HEK293 (cell line): ENCODE results near the gene KTN1.

ENCODE experiments used
- BCL11A ChIP-seq: fragments of 450-650 bp; formaldehyde crosslinking; IDR thresholded peaks from 2 replicates; pipeline ENCODE4 v1.5.1; 2016; ENCODE audit warnings: low read depth, missing biosample characterization, missing genetic modification characterization
- GLI4 ChIP-seq: fragments of 450-650 bp; formaldehyde crosslinking; IDR thresholded peaks from 2 replicates; pipeline ENCODE4 v1.5.1; 2016; ENCODE audit warnings: missing biosample characterization, missing genetic modification characterization
- IKZF3 ChIP-seq: fragments of 450-650 bp; IDR thresholded peaks from 2 replicates; pipeline ENCODE4 v1.5.0; 2018; ENCODE audit warnings: missing biosample characterization, mild to moderate bottlenecking, missing genetic modification characterization, moderate library complexity
- MZF1 ChIP-seq: fragments of 450-650 bp; formaldehyde crosslinking; IDR thresholded peaks from 2 replicates; pipeline ENCODE4 v1.5.1; 2017; ENCODE audit warnings: missing biosample characterization, missing genetic modification characterization, borderline replicate concordance
- PRDM1 ChIP-seq: fragments of 450-650 bp; formaldehyde crosslinking; IDR thresholded peaks from 2 replicates; pipeline ENCODE4; 2016; ENCODE audit warnings: missing biosample characterization, missing genetic modification characterization
- ZBTB11 ChIP-seq: fragments of 450-650 bp; formaldehyde crosslinking; conservative IDR thresholded peaks from 2 replicates; pipeline ENCODE4 v1.5.1; 2016; ENCODE audit warnings: low read depth, missing biosample characterization, missing genetic modification characterization
- ZBTB17 ChIP-seq: fragments of 450-650 bp; formaldehyde crosslinking; IDR thresholded peaks from 2 replicates; pipeline ENCODE4 v1.5.1; 2016; ENCODE audit warnings: missing biosample characterization, missing genetic modification characterization
- ZBTB8A ChIP-seq: fragments of 450-650 bp; formaldehyde crosslinking; IDR thresholded peaks from 2 replicates; pipeline ENCODE4 v1.5.1; 2016; ENCODE audit warnings: missing biosample characterization, missing genetic modification characterization
- ZFP69B ChIP-seq: fragments of 450-650 bp; formaldehyde crosslinking; IDR thresholded peaks from 2 replicates; pipeline ENCODE4 v1.5.1; 2016; ENCODE audit warnings: missing biosample characterization, missing genetic modification characterization
- ZIC2 ChIP-seq: fragments of 450-650 bp; formaldehyde crosslinking; IDR thresholded peaks from 2 replicates; pipeline ENCODE4 v1.5.1; 2016; ENCODE audit warnings: missing biosample characterization, missing genetic modification characterization
- ZNF211 ChIP-seq: fragments of 450-650 bp; formaldehyde crosslinking; IDR thresholded peaks from 2 replicates; pipeline ENCODE4 v1.5.1; 2016; ENCODE audit warnings: low read depth, missing biosample characterization, missing genetic modification characterization
- ZNF24 ChIP-seq: fragments of 450-650 bp; formaldehyde crosslinking; IDR thresholded peaks from 2 replicates; pipeline ENCODE4 v1.5.1; 2016; ENCODE audit warnings: missing biosample characterization, missing genetic modification characterization
- ZNF341 ChIP-seq: fragments of 450-650 bp; formaldehyde crosslinking; IDR thresholded peaks from 2 replicates; pipeline ENCODE4; 2016; ENCODE audit warnings: low read depth, missing biosample characterization, missing genetic modification characterization
- ZNF350 ChIP-seq: fragments of 450-650 bp; formaldehyde crosslinking; IDR thresholded peaks from 2 replicates; pipeline ENCODE4 v1.5.0; 2017; ENCODE audit warnings: missing biosample characterization, mild to moderate bottlenecking, missing genetic modification characterization
- ZNF391 ChIP-seq: fragments of 450-650 bp; formaldehyde crosslinking; IDR thresholded peaks from 2 replicates; pipeline ENCODE4 v1.5.1; 2016; ENCODE audit warnings: low read depth, missing biosample characterization, missing genetic modification characterization, borderline replicate concordance
- ZNF521 ChIP-seq: fragments of 450-650 bp; formaldehyde crosslinking; IDR thresholded peaks from 2 replicates; pipeline ENCODE4 v1.5.1; 2017; ENCODE audit warnings: missing biosample characterization, mild to moderate bottlenecking, missing genetic modification characterization
- ZNF529 ChIP-seq: fragments of 450-650 bp; formaldehyde crosslinking; IDR thresholded peaks from 2 replicates; pipeline ENCODE4 v1.5.1; 2017; ENCODE audit warnings: missing genetic modification characterization, missing biosample characterization; ENCODE audit not compliant: insufficient replicate concordance
- ZNF580 ChIP-seq: fragments of 450-650 bp; formaldehyde crosslinking; IDR thresholded peaks from 2 replicates; pipeline ENCODE4 v1.5.1; 2016; ENCODE audit warnings: missing biosample characterization, missing genetic modification characterization
- ZNF837 ChIP-seq: fragments of 450-650 bp; formaldehyde crosslinking; IDR thresholded peaks from 2 replicates; pipeline ENCODE4 v1.5.1; 2016; ENCODE audit warnings: missing biosample characterization, missing genetic modification characterization
- ZSCAN4 ChIP-seq: fragments of 450-650 bp; formaldehyde crosslinking; IDR thresholded peaks from 2 replicates; pipeline ENCODE4 v1.5.1; 2017; ENCODE audit warnings: missing biosample characterization, missing genetic modification characterization
- ZXDB ChIP-seq: fragments of 450-650 bp; formaldehyde crosslinking; IDR thresholded peaks from 2 replicates; pipeline ENCODE4 v1.5.1; 2016; ENCODE audit warnings: missing biosample characterization, missing genetic modification characterization
- TF ChIP-seq, protein P1 (sequence below): fragments of 450-650 bp; formaldehyde crosslinking; IDR thresholded peaks from 2 replicates; pipeline ENCODE4 v1.5.1; 2016; ENCODE audit warnings: missing biosample characterization, missing genetic modification characterization, borderline replicate concordance
- TF ChIP-seq, protein P2 (sequence below): fragments of 450-650 bp; formaldehyde crosslinking; IDR thresholded peaks from 2 replicates; pipeline ENCODE4 v1.5.1; 2016; ENCODE audit warnings: missing biosample characterization, missing genetic modification characterization
- TF ChIP-seq, protein P3 (sequence below): fragments of 450-650 bp; formaldehyde crosslinking; IDR thresholded peaks from 2 replicates; pipeline ENCODE4 v1.5.1; 2016; ENCODE audit warnings: missing biosample characterization, missing genetic modification characterization

KTN1 gene

DNA sequence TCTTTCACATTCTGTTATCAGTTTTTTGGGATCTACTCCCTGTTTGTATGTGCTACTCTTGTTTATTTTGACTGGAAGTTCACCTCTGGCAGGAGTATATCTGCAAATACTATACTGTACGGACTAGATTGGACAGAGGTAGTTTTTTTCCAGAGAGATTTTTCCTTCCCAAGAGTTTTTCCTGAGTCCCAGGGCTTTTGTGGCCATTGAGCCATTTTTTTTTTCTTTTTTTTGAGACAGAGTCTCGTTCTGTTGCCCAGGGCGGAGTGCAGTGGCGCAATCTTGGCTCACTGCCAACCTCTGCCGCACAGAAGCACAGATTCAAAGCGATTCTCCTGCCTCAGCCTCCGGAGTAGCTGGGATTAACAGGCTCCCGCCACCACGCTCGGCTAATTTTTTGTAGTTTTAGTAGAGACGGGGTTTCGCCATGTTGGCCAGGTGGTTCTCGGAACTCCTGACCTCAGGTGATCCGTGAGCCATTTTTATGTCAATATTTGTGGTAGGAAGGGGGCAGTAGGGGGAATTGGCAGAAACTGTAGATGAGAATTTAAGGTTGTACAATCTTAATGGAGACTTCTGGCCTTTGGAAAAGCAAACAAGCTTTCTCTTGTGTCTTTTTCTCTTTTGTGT lies 19.4 kb downstream of the KTN1 start (continued):
- TF ChIP-seq ZFP69B (tag by site-specific recombination), result peak; percentile 48; the same call in 1 of the 2 replicates
- TF ChIP-seq ZNF350 (tag by site-specific recombination), result no peak
- peak; percentile 66; the same call in 1 of the 2 replicates for TF ChIP-seq MZF1 (tag by site-specific recombination)
- no peak for TF ChIP-seq ZNF837
- TF ChIP-seq, protein P1, sequence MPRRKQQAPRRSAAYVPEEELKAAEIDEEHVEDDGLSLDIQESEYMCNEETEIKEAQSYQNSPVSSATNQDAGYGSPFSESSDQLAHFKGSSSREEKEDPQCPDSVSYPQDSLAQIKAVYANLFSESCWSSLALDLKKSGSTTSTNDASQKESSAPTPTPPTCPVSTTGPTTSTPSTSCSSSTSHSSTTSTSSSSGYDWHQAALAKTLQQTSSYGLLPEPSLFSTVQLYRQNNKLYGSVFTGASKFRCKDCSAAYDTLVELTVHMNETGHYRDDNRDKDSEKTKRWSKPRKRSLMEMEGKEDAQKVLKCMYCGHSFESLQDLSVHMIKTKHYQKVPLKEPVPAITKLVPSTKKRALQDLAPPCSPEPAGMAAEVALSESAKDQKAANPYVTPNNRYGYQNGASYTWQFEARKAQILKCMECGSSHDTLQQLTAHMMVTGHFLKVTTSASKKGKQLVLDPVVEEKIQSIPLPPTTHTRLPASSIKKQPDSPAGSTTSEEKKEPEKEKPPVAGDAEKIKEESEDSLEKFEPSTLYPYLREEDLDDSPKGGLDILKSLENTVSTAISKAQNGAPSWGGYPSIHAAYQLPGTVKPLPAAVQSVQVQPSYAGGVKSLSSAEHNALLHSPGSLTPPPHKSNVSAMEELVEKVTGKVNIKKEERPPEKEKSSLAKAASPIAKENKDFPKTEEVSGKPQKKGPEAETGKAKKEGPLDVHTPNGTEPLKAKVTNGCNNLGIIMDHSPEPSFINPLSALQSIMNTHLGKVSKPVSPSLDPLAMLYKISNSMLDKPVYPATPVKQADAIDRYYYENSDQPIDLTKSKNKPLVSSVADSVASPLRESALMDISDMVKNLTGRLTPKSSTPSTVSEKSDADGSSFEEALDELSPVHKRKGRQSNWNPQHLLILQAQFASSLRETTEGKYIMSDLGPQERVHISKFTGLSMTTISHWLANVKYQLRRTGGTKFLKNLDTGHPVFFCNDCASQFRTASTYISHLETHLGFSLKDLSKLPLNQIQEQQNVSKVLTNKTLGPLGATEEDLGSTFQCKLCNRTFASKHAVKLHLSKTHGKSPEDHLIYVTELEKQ (tag by site-specific recombination), result no peak
- no peak for TF ChIP-seq ZNF211 (tag by site-specific recombination)
- TF ChIP-seq ZNF24, result no peak
- peak; percentile 40; the same call in 1 of the 2 replicates for TF ChIP-seq ZBTB8A (tag by site-specific recombination)
- TF ChIP-seq, protein P2, sequence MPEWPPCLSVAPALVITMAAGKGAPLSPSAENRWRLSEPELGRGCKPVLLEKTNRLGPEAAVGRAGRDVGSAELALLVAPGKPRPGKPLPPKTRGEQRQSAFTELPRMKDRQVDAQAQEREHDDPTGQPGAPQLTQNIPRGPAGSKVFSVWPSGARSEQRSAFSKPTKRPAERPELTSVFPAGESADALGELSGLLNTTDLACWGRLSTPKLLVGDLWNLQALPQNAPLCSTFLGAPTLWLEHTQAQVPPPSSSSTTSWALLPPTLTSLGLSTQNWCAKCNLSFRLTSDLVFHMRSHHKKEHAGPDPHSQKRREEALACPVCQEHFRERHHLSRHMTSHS, result no peak
- TF ChIP-seq ZBTB11 (tag by site-specific recombination), result no peak
- no peak for TF ChIP-seq GLI4 (tag by site-specific recombination)
- TF ChIP-seq ZNF391 (tag by site-specific recombination), result no peak
- TF ChIP-seq ZNF341 (tag by site-specific recombination), result no peak
- peak; percentile 63; the same call in 1 of the 2 replicates for TF ChIP-seq ZNF580 (tag by site-specific recombination)
- no peak for TF ChIP-seq ZIC2
- TF ChIP-seq ZNF521 (tag by site-specific recombination), result no peak
- no peak for TF ChIP-seq BCL11A (tag by site-specific recombination)
- peak; percentile 94 for TF ChIP-seq ZBTB17 (tag by site-specific recombination)
- no peak for TF ChIP-seq ZNF529 (tag by site-specific recombination)
- TF ChIP-seq ZSCAN4 (tag by site-specific recombination), result no peak
- TF ChIP-seq IKZF3 (tag by site-specific recombination), result peak; percentile 66
- peak; percentile 38 for TF ChIP-seq PRDM1 (tag by site-specific recombination)
- TF ChIP-seq ZXDB, result peak; percentile 26; the same call in 1 of the 2 replicates
- TF ChIP-seq, protein P3, sequence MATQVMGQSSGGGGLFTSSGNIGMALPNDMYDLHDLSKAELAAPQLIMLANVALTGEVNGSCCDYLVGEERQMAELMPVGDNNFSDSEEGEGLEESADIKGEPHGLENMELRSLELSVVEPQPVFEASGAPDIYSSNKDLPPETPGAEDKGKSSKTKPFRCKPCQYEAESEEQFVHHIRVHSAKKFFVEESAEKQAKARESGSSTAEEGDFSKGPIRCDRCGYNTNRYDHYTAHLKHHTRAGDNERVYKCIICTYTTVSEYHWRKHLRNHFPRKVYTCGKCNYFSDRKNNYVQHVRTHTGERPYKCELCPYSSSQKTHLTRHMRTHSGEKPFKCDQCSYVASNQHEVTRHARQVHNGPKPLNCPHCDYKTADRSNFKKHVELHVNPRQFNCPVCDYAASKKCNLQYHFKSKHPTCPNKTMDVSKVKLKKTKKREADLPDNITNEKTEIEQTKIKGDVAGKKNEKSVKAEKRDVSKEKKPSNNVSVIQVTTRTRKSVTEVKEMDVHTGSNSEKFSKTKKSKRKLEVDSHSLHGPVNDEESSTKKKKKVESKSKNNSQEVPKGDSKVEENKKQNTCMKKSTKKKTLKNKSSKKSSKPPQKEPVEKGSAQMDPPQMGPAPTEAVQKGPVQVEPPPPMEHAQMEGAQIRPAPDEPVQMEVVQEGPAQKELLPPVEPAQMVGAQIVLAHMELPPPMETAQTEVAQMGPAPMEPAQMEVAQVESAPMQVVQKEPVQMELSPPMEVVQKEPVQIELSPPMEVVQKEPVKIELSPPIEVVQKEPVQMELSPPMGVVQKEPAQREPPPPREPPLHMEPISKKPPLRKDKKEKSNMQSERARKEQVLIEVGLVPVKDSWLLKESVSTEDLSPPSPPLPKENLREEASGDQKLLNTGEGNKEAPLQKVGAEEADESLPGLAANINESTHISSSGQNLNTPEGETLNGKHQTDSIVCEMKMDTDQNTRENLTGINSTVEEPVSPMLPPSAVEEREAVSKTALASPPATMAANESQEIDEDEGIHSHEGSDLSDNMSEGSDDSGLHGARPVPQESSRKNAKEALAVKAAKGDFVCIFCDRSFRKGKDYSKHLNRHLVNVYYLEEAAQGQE (tag by site-specific recombination), result no peak
